GM19324 (cell line): Measurements from ENCODE around the gene VIL1.
A peak's percentile ranks its signal among the peaks of the same experiment; 100 is the strongest.

ENCODE experiments used
- ATAC-seq: cut with Tn5 transposase; IDR thresholded peaks from one replicate; pipeline ENCODE4 v1.9.1; 2021; ENCODE audit warnings: mild to moderate bottlenecking, moderate library complexity; ENCODE audit not compliant: unreplicated experiment, low FRiP score

The VIL1 gene

GRCh38 chr2:218405086-218405745 lies 13.7 kb upstream of the VIL1 start:
- ATAC-seq: no peak

GRCh38 chr2:218405746-218406208 lies 13.1 kb upstream of the VIL1 start:
- peak; percentile 23 for ATAC-seq

- ATAC-seq: peak; percentile 90
These were observed 12.5 kb upstream of the VIL1 start for GRCh38 chr2:218406209-218406948.

GRCh38 chr2:218406949-218407618 lies 11.8 kb upstream of the VIL1 start:
- no peak for ATAC-seq

GRCh38 chr2:218407717-218408116 lies 11.2 kb upstream of the VIL1 start:
- no peak for ATAC-seq

- ATAC-seq: no peak
These were observed 604 bp upstream of the VIL1 start for GRCh38 chr2:218418321-218418716.

GRCh38 chr2:218419630-218420216 lies 800 bp downstream of the VIL1 start:
- no peak for ATAC-seq

- no peak for ATAC-seq
These were observed 2.1 kb downstream of the VIL1 start for GRCh38 chr2:218421027-218421426.

- no peak for ATAC-seq
These were observed 3.6 kb downstream of the VIL1 start for GRCh38 chr2:218422403-218423086.

- no peak for ATAC-seq
These were observed 4.7 kb downstream of the VIL1 start for GRCh38 chr2:218423584-218423983.

GRCh38 chr2:218425531-218425930 lies 6.6 kb downstream of the VIL1 start:
- ATAC-seq: no peak

- no peak for ATAC-seq
These were observed 8.8 kb downstream of the VIL1 start for GRCh38 chr2:218427741-218428140.

- no peak for ATAC-seq
These were observed 10.1 kb downstream of the VIL1 start for GRCh38 chr2:218428846-218429558.

GRCh38 chr2:218429911-218430692 lies 11.2 kb downstream of the VIL1 start:
- no peak for ATAC-seq

- ATAC-seq: no peak
These were observed 11.8 kb downstream of the VIL1 start for GRCh38 chr2:218430721-218431120.

GRCh38 chr2:218431878-218432277 lies 13.0 kb downstream of the VIL1 start:
- ATAC-seq: no peak

GRCh38 chr2:218432676-218433365 lies 13.9 kb downstream of the VIL1 start:
- ATAC-seq: no peak

GRCh38 chr2:218434456-218434855 lies 15.5 kb downstream of the VIL1 start:
- ATAC-seq: no peak
